ENCODE measurements around the gene CLIP4.

- no peak for TF ChIP-seq CTCF (conservative IDR thresholded peaks at IDR 0.05)
- no peak for TF ChIP-seq EZH2 (IDR thresholded peaks at IDR 0.05; ENCODE audit: low read depth)
These were observed 4.2 kb upstream of the CLIP4 start for GRCh38 chr2:29110916-29111535.

All from PC-9 (cell line).